HG03045 (cell line): ENCODE results near the gene GIPC2.

Experiments
- ATAC-seq: cut with Tn5 transposase; IDR thresholded peaks from one replicate; pipeline ENCODE4 v1.9.1; 2021; ENCODE audit warnings: mild to moderate bottlenecking, moderate library complexity; ENCODE audit not compliant: unreplicated experiment

Gene GIPC2

DNA sequence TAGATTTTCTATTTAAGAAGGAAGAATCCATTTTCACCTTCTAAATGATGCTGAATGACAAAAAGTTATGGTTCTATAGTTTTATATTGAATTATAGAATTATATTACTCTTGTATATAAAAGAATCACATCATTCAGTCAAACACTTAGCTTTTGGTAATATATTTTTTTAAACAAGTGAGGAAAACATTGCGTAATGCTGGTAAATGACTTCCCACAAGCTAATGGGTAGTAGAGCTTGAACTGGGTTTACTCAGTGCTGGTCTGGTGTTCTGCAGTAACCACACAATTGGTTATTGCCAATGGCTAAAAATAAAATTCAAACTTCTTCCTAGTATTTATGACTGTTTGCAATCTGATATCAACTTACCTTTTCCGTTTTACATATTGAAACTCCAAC lies 10.6 kb upstream of the GIPC2 start:
- no peak for ATAC-seq

GRCh38 chr1:78036450-78036849 lies 9.3 kb upstream of the GIPC2 start:
- no peak for ATAC-seq

DNA sequence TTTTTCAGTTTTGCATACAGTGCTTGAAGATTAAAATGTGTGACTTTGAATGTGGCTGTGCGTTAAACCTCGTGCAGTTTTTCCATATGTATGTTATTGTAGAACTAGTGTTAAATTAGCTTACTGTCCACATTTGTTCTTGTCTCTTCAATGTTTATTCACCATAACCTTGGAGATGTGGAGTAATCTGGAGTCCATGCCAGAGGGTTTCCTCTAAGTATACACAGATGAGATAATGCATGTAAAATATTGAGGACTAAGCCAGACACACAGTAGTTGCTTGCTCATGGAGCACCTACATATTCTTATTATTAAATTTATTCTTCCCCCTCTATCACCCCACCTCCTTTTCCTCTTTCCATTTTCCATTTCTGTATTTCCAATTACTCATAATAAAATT lies 7.7 kb upstream of the GIPC2 start:
- no peak for ATAC-seq

- ATAC-seq: no peak
These were observed 7.3 kb upstream of the GIPC2 start for GRCh38 chr1:78038491-78038939.

- no peak for ATAC-seq
These were observed 5.2 kb upstream of the GIPC2 start for GRCh38 chr1:78040484-78041089.

- no peak for ATAC-seq
These were observed 2.3 kb upstream of the GIPC2 start for GRCh38 chr1:78043436-78043835.

DNA sequence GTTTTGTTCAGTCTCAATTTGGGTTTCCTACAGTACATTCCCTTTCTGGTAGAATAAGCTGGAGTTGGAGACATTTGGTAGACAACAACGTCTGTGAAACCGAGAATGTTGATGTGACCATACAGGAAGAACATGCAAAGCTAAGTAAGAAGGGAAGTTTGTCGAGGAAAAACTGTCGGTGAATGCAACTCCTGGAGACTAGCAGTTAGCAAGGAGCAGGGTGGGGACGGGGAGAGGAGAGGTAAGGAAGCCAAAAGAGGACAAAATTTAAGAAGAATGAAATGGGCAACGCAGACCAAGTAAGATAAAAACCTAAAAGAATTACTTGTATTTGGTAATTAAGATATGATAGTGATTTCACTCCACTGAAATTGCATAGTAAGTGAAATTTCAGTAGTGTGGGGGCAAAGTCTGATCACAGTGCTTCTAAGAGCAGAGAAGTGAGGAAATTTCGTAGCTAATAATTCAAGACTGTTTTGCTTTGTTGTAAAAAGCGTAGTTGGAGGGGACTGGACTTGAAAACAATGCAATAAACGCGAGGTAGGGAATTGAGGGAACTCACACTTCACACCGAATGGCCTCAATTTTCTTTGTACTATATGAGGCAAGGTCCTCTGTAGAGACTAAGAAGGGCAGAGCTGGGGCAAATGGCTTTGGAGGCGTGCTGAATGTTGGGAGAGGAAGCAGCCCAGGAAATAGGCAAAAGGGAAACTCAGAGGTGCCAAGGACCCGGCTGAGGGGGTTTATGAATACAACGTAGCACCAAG lies 787 bp upstream of the GIPC2 start:
- ATAC-seq: no peak

DNA sequence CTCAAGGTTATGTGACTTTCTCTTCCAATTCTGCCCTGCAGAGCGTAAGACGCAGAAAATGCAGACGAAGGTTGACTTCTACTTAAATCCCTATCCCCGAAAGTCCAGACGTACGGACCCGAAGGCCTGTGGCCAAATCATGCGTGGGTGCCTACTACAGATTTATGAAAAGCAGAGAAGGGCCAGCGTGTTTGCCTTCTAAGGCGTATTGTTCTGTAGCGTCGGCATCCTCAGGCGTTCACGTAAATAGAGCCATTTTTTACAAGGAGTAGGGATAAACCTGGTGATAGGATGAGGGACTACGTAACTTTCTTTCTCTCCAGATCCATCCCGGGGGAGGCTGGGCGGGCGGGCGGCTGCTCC lies 222 bp upstream of the GIPC2 start:
- ATAC-seq: no peak

DNA sequence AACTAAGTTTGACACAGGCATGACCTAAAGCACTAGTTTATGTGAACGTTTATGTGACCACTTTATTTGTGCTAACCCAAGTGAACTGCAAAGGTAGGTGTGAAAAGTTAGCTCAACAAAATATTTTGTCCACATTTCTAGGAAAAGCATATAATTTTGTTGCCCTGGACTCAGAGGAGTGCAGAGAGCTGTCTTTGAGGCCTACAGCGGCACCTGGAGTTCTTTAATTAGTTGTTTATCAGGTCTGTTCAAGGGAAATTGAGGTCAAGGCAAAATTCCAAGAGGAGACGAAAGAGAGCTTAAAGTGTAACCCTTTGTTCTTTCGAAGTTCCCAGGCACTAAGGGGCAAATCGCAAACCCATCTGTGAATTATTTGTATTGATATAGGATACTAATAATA lies 1.3 kb downstream of the GIPC2 start:
- ATAC-seq: no peak

DNA sequence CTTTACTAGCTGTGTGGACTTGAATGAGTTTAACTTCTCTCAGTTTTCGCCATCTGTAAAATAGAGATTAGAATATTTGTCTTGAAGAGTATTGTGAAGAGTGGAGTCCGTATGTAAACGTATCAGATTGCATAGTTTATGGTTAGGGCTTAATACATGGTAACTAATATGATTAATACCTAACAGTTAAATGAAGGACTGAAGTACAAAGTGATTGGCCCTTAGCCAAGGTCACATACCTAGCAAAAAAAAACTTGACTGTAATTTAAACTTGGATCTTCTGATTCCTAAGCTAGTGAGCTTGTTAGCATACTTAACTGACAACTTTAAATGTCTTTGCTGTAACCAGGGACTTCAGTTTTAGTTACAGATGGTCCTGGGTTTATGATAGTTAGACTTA lies 1.9 kb downstream of the GIPC2 start:
- no peak for ATAC-seq

DNA sequence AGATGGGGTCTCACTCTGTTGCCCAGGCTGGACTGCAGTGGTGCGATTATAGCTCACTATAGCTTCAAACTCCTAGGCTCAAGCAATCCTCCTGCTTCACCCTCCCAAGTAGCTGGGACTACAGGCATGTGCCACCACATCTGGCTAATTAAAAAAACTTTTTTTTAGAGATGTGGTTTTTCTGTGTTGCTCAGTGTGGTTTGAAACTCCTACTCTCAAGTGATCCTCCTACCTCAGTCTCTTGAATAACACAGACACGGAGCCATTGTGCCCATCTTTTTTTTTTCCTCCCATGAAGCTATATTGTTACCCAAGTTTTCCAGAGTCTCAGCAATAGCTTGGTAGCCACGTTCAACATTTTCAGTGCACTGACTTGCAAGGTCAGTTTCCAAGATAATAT lies 2.7 kb downstream of the GIPC2 start:
- no peak for ATAC-seq

DNA sequence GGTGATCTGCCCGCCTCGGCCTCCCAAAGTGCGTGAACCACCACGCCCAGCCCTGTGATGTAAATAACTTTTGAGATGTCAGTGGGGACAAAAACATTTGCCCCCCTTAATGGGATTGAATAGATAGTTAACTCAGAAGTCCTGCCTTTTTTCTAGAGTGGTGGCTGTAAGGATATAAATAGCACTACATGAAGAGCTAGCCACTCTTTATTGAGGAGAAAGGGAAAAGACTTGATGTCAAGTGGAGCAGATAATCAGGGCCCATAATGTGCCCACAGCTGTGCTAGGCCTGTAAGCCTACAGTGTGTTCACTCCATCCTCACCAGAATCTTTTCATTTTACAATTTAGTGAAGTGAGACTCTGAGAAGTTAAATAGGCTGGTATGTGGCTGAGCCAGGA lies 3.6 kb downstream of the GIPC2 start:
- ATAC-seq: no peak

DNA sequence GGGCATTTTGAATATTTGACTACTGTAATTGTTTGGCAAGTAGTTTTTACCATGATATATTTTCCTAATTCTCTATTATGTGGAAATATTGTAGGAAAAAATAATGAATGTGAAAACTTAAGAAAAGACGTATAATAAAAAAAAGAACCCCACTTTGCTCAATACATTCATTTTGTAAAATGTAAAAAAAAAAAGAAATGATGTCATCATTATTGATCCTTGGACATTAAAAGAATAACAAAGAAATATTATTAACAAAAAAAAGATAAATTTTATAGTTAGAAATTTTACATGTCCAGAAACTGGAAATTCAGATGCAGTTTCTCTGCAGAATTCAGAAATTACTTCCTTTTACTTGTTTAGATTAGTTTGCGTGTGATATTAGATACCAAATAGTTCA lies 5.2 kb downstream of the GIPC2 start:
- no peak for ATAC-seq

- no peak for ATAC-seq
These were observed 7.1 kb downstream of the GIPC2 start for GRCh38 chr1:78052685-78053405.

DNA sequence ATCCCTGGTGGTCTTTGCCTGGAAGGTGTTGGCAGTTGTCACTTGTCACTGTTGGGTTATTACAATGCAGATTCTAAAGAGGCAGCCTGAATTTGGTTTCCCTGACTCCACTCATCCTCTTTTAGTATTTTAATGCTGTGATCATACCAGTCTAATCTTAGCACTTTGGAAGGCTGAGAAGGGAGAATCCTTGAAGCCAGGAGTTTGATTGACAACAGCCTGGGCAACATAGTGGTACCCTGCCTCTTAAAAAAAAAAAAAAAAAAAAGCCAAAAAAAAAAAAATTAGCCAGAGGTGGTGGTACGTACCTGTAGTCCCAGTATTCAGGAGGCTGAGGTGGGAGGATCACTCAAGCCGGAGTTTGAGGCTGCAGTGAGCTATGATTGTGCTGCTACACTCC lies 7.7 kb downstream of the GIPC2 start:
- no peak for ATAC-seq

GRCh38 chr1:78054559-78054958 lies 8.8 kb downstream of the GIPC2 start:
- ATAC-seq: no peak

DNA sequence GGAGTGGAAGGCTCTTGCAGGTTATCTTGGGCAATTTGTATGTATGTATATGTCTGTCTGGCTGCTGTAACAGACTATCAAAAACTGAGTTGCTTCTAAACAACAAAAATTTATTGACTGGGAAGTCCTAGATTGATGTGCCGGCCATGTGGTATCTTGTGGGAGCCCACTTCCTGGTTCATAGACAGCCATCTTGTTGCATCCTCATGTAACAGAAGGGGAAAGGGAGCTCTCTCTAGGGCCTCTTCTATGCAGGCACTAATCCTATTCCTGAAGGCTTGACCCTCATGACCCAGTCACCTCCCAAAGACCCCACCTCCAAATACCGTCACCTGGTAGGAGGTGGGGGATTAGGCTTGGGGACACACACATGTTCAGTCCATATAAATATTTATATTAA lies 9.2 kb downstream of the GIPC2 start:
- ATAC-seq: no peak

DNA sequence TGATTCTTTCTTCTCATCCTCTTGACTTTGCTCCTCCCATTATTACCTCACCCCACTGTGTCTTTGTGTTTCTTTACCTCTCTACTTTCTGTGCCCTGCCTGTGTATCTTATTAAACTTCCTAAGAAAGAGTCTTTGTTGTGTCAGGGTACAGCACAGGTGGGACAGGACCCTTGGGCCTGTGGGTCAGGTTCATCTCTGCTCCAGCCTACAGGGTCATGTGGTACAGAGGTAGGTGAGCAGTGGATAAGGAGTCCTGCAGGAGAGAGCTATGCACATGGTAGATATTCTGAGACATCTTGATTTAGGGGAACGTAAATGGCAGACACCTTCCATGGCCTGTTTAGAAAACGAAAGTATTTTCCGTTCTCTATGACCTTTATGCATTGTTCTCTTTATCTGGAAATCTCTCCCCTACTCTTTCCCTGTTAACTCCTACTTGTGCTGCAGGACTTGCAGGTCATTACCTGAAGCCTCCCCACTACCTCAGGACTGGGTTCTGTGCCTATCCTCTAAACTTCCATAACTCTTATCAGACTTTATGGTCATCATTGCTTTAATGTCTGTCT lies 9.9 kb downstream of the GIPC2 start:
- no peak for ATAC-seq

DNA sequence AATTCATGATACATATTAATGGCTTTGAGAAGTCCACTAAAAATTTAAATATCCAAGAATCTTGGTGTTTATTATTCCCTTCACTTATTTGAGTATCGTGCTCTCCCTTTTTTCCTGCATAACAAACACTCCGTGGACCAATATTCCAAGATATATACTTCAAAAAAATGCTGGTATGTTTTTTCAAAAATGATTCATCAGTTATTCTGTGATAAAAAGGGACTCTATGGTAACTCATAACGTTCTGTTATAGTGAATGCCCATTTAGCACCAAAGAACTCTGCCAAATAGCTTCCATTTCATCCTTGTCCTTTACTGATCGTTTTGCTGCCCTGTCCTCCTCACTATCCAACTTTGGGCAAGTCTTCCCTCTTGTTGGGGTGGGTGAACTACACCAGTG lies 12.9 kb downstream of the GIPC2 start:
- no peak for ATAC-seq

DNA sequence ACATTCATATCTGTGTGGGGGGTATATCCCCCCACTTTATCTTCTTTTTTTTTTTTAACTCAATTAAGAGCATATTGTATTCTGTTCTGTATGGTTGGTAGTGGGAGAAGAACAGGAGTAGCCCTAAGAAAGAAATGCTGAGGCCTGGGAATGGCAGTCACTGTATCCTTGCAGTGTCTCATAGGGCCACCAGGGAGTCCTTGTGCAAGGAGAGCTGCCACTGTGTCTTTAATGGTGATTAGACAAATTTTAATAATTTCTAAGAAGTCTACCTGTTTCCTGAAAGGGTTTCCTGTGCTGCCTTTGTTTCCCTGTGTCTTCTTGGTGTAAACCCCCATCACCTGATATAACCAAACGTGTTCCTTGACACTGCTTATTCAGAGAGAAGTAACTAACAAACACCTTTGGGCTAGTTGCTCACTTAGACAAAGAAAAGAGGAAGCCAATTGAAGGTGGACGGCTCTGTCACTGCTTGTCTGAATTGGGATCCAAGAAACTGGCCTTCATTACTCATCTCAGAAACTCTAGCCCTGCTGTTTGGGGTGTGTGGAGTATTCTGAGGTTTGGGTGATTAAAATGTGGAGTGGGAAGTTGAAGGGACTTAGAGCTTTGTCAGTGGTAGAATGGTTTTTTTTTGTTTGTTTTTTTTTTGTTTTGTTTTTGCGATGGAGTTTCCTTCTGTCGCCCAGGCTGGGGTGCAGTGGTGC lies 15.2 kb downstream of the GIPC2 start:
- ATAC-seq: peak; percentile 82

DNA sequence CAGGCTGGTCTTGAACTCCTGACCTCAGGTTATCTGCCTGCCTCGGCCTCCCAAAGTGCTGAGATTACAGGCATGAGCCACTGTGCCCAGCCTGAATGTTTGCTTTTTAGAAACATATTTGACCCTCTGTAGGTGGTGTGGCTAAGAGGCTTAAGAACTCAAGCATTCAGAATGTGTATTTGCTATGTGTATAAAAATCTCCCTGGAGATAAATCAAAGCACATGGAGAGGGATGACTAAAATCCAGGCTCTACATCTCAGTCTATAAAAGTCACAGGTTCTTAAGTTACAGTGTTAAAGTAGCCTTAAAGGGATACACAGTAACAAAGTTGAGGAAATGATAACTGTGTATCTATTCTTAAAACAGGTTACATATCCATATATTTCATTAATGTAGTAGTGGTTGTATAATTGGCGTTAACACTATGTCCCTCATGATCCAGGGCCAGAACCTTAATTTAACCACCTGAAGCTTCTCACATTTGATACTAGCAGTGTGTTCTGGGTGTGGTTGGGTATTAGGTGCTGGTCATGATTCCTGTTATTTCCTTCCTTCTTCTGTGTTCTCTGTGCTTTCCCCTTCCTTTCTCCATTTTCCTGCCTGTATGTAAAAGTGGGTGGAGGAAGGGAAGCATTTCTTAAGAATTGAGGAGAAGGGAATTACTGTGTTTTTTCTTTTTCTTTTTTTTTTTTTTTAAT lies 16.2 kb downstream of the GIPC2 start:
- ATAC-seq: no peak
